NB4 (cell line): ENCODE measurements around the gene B4GALT6.

ENCODE experiments used
- CTCF ChIP-seq: IDR thresholded peaks from one replicate; pipeline ENCODE4 v1.5.1; 2012; ENCODE audit warnings: low read depth, low read length
- POLR2A ChIP-seq: IDR thresholded peaks from 2 replicates; pipeline ENCODE4 v1.6.1; 2011; ENCODE audit warnings: mild to moderate bottlenecking; ENCODE audit not compliant: insufficient read length; ENCODE audit errors: extremely low read depth

GRCh38 chr18:31587529-31587928 lies 96.9 kb downstream of the B4GALT6 start:
- no peak for TF ChIP-seq CTCF
- TF ChIP-seq POLR2A = no peak
